GM19025 (cell line): ENCODE data around the gene CLMN.

Experiments used
- ATAC-seq: cut with Tn5 transposase; IDR thresholded peaks from one replicate; pipeline ENCODE4 v1.9.1; 2021; ENCODE audit warnings: mild to moderate bottlenecking, low read depth, moderate library complexity; ENCODE audit not compliant: unreplicated experiment

Gene CLMN

GRCh38 chr14:95265106-95266094, 54.3 kb downstream of the CLMN start:
- ATAC-seq: peak; percentile 90

DNA sequence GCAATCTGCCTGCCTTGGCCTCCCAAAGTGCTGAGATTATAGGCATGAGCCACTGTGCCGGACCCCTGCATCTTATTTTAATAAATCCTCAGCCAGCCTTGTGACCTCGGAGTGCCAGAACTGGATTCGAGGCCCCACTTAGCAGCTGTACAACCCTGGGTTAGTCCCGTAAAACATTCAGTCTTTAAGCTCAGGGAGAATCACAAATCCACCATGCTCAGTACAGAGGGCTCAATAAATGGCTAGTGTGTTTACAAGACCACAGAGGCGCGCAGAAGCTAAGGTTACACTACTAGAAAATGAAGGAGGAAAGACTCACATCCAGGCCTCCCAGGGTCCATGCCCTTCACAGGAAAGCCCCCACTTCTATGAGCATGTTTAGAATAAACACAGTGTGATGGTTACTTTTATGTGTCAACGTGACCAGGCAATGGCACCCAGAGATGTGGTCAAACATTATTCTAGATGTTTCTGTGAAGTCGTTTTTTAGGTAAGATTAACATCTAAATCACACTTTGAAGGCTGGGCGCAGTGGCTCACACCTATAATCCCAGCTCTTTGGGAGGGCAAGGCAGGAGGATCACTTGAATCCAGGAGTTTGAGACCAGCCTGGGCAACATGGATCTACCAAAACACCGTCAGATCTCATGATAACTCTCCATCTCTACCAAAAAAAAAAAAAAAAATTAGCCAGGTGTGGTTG, 55.3 kb downstream of the CLMN start:
- ATAC-seq: no peak

GRCh38 chr14:95263527-95264231, 56.0 kb downstream of the CLMN start:
- ATAC-seq: no peak

- ATAC-seq: no peak
Measured at GRCh38 chr14:95262511-95262891, 57.2 kb downstream of the CLMN start.

GRCh38 chr14:95261616-95262510, 57.8 kb downstream of the CLMN start:
- no peak for ATAC-seq

GRCh38 chr14:95260537-95261361, 59.0 kb downstream of the CLMN start:
- no peak for ATAC-seq

DNA sequence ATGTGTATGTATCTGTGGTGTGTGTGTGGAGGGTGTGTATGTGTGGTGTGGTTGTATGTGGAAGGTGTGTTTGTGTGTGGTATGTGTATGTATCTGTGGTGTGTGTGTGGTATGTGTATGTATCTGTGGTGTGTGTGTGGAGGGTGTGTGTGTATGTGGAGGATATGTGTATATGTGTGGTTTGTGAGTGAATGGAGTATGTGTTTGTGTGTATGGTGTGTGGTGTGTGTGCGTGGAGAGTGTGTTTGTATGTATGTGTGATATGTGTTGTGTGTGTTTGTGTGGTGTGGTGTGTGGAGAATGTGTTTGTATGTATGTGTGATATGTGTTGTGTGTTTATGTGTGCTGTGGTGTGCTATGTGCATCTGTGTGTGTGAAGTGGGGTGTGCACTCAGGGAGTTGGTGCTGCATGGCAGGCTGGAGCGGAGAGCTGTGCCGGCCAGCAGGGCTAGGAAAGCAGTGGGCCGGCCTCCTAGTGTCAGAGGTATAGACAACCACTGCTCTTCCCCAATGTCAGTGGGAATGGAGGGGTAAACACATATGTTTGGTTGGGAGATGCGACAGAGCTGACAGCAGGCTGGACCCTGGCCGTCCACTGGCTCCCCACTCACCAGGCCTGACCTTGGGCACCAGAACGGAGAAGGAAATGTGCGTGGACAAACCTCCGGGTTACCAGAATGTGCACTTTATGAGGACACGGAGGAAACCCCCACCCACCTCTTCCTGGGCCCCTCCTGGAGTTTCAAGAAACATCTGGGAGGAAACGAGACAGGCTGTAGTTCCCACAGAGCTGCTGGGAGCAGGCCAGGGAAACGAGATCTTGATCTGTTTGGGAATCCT, 60.7 kb downstream of the CLMN start:
- no peak for ATAC-seq

- ATAC-seq: no peak
Measured at GRCh38 chr14:95258156-95258555, 61.6 kb downstream of the CLMN start.

- ATAC-seq: no peak
Measured at GRCh38 chr14:95257521-95257920, 62.2 kb downstream of the CLMN start.

DNA sequence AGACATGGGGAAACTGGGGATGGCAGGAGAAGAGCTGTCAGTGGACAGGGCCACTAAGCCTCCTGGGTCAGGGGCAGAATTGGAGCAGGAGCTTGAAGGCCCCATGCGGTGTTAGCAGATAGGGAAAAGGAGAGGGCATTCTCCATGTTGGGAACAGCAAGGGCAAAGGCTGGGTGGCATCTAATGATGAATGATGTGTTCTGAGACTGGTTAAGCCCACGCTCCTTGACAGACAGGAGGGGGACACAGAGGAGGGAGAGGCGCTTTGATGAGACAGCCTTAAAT, 63.0 kb downstream of the CLMN start:
- no peak for ATAC-seq

DNA sequence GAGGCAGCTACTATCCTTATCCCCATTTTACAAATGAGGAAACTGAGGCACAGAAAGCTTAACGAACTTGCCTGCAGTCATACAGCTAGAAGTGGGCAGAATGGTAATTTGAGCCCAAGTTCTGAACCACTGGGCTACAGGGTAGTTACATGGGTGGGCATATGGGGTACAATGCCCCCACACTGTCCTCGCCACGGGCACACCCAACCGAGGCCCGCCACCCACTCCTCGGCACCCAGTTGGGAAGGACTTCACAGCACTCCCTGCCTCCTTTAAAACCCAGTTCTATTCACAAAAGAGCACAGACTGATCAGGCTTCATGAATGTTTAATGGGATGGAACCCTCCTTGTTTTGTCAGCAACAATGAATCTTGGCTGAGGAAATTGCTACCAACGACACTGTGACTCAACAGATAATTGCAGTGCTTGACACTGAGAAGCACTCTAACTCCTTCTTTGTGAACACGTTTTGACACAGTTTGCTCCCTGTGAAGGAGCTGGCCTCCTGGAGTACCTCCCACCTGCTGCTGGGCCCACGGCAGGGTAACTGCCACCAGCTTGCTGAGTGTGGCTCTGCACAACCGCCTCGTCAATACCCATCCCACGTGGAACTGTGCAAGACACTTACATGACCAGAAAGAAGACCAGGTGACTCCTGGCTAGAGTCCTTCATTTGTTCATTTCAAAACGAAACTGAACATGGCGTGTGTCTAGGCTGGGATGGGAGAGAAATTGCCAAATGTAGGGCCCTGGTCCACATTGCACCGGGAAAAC, 63.5 kb downstream of the CLMN start:
- no peak for ATAC-seq

DNA sequence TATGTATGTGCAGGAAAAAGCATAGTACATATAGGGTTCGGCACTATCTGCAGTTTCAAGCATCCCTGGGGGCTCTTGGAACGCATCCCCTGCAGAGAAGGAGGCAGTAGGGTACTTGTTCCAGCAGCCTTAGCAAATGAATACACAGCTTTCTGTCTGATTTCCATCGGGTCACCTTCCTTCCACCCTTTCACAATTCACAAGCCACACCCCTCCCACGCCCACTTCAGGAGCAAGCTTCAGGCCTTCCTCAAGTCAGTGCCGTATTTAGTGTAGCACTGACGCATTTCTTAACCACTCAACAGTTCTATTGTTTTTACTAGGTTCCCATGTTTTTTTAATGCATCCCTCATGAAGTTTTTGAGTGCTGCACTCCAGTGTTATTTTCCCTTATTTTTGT, 64.2 kb downstream of the CLMN start:
- no peak for ATAC-seq

- ATAC-seq: no peak
Measured at GRCh38 chr14:95255013-95255412, 64.7 kb downstream of the CLMN start.

DNA sequence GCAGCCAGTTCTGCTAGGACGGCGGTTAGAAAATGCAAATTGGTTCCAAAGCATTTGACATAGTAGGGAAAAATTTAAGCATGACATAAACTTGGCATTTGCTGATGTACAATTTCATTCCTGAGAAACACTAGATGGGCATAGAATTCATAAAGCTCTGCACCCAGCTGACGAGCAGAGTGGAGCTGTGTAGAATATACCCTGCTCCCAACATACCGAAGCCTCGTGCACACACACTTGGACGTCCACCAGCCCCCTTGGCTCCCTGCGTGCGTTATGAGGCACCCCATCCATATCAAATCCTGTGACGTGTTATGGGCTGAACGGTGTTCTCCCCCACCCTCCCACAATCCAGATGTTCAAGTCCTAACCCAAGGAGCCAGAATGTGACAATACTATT, 65.4 kb downstream of the CLMN start:
- ATAC-seq: no peak

GRCh38 chr14:95253039-95253630, 66.6 kb downstream of the CLMN start:
- no peak for ATAC-seq

- ATAC-seq: no peak
Measured at GRCh38 chr14:95252219-95252618, 67.5 kb downstream of the CLMN start.

- ATAC-seq: no peak
Measured at GRCh38 chr14:95250936-95251335, 68.8 kb downstream of the CLMN start.
